ENCODE data around the gene VTCN1. TPM values are rescaled to one million over a fixed set of nuclear protein-coding genes. Genes with fewer than 3 reads are reported as not detected.

The VTCN1 gene
- total RNA-seq, 1 experiment from 2014 or later: not detected

DNA sequence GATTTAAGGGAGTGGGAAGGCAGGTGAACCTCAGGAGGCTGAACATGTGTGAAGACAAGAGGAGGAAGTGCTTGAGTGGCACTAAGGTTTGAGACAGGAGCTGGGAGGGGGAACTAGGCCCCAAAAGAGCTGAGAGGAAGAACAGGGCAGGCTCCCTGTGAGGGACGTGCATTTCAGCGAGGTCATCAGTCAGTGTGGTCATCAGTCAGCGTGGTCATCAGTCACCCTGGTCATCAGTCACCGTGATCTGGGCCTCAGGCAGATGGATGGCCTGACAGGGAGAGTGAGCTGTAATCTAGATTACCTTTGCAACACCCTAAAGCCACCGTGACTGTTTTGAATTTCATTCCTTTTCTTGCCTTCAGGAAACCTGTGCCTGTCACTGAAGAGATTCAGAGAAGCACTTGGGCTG, 29.1 kb downstream of the VTCN1 start:
- no peak for DNase-seq
- Histone ChIP-seq H3K9me2 (replicated peaks; ENCODE audit: insufficient read depth, low read length) (no peaks in the 10 kb centered on the region), H3K79me2 (ENCODE audit: low read length) (no peaks in the 10 kb centered on the region), H3K36me3 (ENCODE audit: insufficient read depth, low read length) (no peaks in the 10 kb centered on the region), H3K27ac (ENCODE audit: low read length) (no peak overlapping the region), H3K9ac (ENCODE audit: low read length) (no peak overlapping the region), H4K20me1 (ENCODE audit: insufficient read depth, low read depth, low read length) (no peaks in the 10 kb centered on the region), H3K4me2 (ENCODE audit: low read depth, low read length, poor library complexity, severe bottlenecking) (no peak overlapping the region), H3K9me3 (ENCODE audit: low read length) (no peaks in the 10 kb centered on the region), H3K27me3 (ENCODE audit: low read length) (no peaks in the 10 kb centered on the region), H2AFZ (ENCODE audit: low read length) (no peak overlapping the region), H3K4me3 (ENCODE audit: low read length) (no peak overlapping the region), H3K4me1 (ENCODE audit: low read length) (no peaks in the 10 kb centered on the region)

DNA sequence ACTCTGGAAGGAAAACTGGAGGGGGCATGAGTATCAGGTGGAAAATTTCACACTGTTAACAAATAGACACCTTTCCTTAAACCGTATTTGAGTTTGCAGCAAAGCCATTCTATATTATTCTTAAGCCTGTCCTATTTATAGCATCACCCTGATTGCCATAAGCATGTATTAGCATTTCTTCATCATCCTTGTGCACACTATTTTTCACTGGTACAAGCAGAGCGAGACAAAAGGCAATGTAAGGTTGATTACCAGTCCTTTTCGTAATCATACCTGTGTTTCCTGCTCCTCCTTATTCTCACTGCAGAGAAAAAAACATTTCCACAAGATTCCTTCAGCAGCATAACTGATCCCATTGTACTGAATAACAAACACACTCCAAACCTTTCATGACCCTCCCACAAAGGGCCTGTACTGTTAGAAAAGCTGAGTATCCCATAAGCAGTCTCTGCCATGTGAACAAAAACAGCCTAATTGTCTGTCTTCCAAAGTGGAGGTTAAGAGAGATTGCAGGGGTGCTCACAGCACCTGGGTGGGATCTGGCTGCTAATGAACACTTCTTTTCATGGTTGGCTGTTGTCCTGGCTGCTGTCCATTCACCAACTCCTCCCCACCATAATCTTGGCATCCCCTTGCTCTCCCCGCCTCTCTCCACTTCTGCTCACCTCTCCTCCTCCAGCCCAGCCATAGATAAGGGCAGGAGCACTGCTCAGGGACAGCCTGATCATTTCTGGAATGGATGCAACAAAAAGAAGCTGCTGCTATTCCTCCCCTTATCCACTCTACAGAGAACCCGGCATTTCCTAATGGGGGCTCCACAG, 30.4 kb downstream of the VTCN1 start:
- Histone ChIP-seq H2AFZ (ENCODE audit: low read length) (no peak overlapping the region), H3K9me2 (replicated peaks; ENCODE audit: insufficient read depth, low read length) (no peaks in the 10 kb centered on the region), H3K9me3 (ENCODE audit: low read length) (no peaks in the 10 kb centered on the region), H3K4me2 (ENCODE audit: low read depth, low read length, poor library complexity, severe bottlenecking) (no peak overlapping the region), H3K4me1 (ENCODE audit: low read length) (no peaks in the 10 kb centered on the region), H3K27me3 (ENCODE audit: low read length) (no peaks in the 10 kb centered on the region), H3K27ac (ENCODE audit: low read length) (no peak overlapping the region), H4K20me1 (ENCODE audit: insufficient read depth, low read depth, low read length) (no peaks in the 10 kb centered on the region), H3K36me3 (ENCODE audit: insufficient read depth, low read length) (no peaks in the 10 kb centered on the region), H3K4me3 (ENCODE audit: low read length) (no peak overlapping the region), H3K9ac (ENCODE audit: low read length) (no peak overlapping the region), H3K79me2 (ENCODE audit: low read length) (no peaks in the 10 kb centered on the region)
- no peak for DNase-seq

DNA sequence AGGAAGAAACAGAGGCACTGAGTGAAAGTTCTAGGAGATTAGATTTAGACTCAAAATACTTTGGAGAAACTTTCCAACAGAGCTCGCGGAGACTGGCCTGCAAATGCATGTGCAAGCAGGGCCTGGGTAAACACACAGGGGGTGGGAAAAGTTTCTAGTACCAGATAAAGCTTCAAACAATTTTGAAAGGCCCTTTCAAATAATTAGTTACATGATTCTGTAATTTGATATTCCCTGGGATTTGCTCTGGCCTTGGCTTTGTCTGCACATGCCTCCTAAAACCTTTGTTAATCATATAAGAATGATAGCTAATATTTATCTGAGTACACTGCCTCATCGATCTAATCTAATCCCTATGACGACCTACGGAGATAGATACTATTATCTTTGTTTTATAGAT, 31.3 kb downstream of the VTCN1 start:
- no peaks in the 10 kb centered on the region for H3K9me2 ChIP-seq (replicated peaks; ENCODE audit: insufficient read depth, low read length)
- H2AFZ ChIP-seq (ENCODE audit: low read length): no peak overlapping the region

DNA sequence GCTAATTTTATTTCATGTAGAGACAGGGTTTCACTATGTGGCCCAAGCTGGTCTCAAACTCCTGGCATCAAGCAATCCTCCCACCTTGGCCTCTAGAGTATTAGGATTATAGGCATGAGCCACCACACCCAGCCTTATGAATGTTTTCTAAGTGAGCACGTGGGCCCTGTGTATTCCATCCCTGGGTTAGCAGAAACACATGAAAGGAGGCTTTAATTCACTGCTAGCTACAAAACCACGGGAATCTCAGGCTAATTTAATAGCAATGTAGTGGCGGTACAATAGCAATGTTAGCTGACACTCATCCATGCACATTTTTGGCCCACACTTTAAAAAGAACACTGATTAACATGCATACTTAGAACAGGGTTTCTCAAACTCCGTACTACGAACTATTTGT, 32.0 kb downstream of the VTCN1 start:
- H2AFZ ChIP-seq (ENCODE audit: low read length): no peak overlapping the region
- no peaks in the 10 kb centered on the region for H3K36me3 ChIP-seq (ENCODE audit: insufficient read depth, low read length)
- H3K4me2 ChIP-seq (ENCODE audit: low read depth, low read length, poor library complexity, severe bottlenecking): no peak overlapping the region
- no peaks in the 10 kb centered on the region for H3K9me2 ChIP-seq (replicated peaks; ENCODE audit: insufficient read depth, low read length)
- H3K27ac ChIP-seq (ENCODE audit: low read length): no peak overlapping the region
- H3K4me3 ChIP-seq (ENCODE audit: low read length): no peak overlapping the region
- DNase-seq: no peak
- no peaks in the 10 kb centered on the region for H4K20me1 ChIP-seq (ENCODE audit: insufficient read depth, low read depth, low read length)
- H3K79me2 ChIP-seq (ENCODE audit: low read length): no peaks in the 10 kb centered on the region
- no peaks in the 10 kb centered on the region for H3K9me3 ChIP-seq (ENCODE audit: low read length)
- H3K9ac ChIP-seq (ENCODE audit: low read length): no peak overlapping the region
- no peaks in the 10 kb centered on the region for H3K4me1 ChIP-seq (ENCODE audit: low read length)
- H3K27me3 ChIP-seq (ENCODE audit: low read length): no peaks in the 10 kb centered on the region

More for the DNA sequence above, 31.3 kb downstream of the VTCN1 start:
- no peaks in the 10 kb centered on the region for H3K79me2 ChIP-seq (ENCODE audit: low read length)
- H3K27me3 ChIP-seq (ENCODE audit: low read length): no peaks in the 10 kb centered on the region
- no peaks in the 10 kb centered on the region for H3K9me3 ChIP-seq (ENCODE audit: low read length)
- no peaks in the 10 kb centered on the region for H4K20me1 ChIP-seq (ENCODE audit: insufficient read depth, low read depth, low read length)
- DNase-seq: no peak
- no peak overlapping the region for H3K4me3 ChIP-seq (ENCODE audit: low read length)
- H3K4me2 ChIP-seq (ENCODE audit: low read depth, low read length, poor library complexity, severe bottlenecking): no peak overlapping the region
- H3K4me1 ChIP-seq (ENCODE audit: low read length): no peaks in the 10 kb centered on the region
- no peak overlapping the region for H3K27ac ChIP-seq (ENCODE audit: low read length)
- H3K9ac ChIP-seq (ENCODE audit: low read length): no peak overlapping the region
- H3K36me3 ChIP-seq (ENCODE audit: insufficient read depth, low read length): no peaks in the 10 kb centered on the region

DNA sequence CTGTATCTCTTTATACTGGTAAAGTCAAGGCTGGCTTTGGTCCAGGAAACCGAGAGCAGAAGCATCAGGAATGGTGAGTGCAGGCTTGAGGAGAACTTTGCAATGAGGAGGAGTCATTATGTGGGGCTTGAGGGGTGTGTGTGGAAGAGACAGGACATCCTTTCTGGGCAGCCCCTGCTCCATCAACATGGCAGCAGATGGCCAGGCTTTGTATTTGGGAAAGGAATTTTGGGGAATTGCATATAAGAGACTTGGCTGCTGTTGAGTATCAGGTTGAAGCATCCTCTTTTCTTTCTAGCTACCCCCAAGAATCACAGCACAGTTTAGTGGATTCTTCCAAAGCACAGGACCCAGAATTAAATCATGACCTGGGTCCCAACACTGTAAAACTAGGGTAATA, 33.4 kb downstream of the VTCN1 start:
- DNase-seq: no peak
- Histone ChIP-seq H3K4me2 (ENCODE audit: low read depth, low read length, poor library complexity, severe bottlenecking) (no peak overlapping the region), H4K20me1 (ENCODE audit: insufficient read depth, low read depth, low read length) (no peaks in the 10 kb centered on the region), H3K4me1 (ENCODE audit: low read length) (no peaks in the 10 kb centered on the region), H3K27ac (ENCODE audit: low read length) (no peak overlapping the region), H3K9me3 (ENCODE audit: low read length) (no peaks in the 10 kb centered on the region), H2AFZ (ENCODE audit: low read length) (no peak overlapping the region), H3K27me3 (ENCODE audit: low read length) (no peaks in the 10 kb centered on the region), H3K4me3 (ENCODE audit: low read length) (no peak overlapping the region), H3K79me2 (ENCODE audit: low read length) (no peaks in the 10 kb centered on the region), H3K36me3 (ENCODE audit: insufficient read depth, low read length) (no peaks in the 10 kb centered on the region), H3K9ac (ENCODE audit: low read length) (no peak overlapping the region), H3K9me2 (replicated peaks; ENCODE audit: insufficient read depth, low read length) (no peaks in the 10 kb centered on the region)

DNA sequence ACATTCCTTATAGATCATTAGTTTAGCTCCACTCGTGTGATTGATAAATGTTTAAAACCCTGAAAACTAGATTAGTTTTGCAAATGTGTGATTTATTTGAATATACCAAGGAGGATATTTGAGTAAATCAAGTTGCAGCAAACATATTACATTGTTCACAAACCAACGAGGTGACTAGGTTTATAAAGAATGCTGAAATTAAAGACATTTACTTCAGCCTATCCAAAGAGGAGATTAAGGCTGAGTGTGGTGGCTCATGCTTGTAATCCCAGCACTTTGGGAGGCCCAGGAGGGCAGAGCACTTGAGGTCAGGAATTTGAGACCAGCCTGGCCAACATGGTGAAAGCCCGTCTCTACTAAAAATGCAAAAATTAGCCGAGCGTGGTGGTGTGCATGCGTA, 34.1 kb downstream of the VTCN1 start:
- DNase-seq: no peak
- Histone ChIP-seq H3K4me3 (ENCODE audit: low read length) (no peak overlapping the region), H3K36me3 (ENCODE audit: insufficient read depth, low read length) (no peaks in the 10 kb centered on the region), H3K9ac (ENCODE audit: low read length) (no peak overlapping the region), H3K27ac (ENCODE audit: low read length) (no peak overlapping the region), H3K4me2 (ENCODE audit: low read depth, low read length, poor library complexity, severe bottlenecking) (no peak overlapping the region), H4K20me1 (ENCODE audit: insufficient read depth, low read depth, low read length) (no peaks in the 10 kb centered on the region), H3K27me3 (ENCODE audit: low read length) (no peaks in the 10 kb centered on the region), H3K4me1 (ENCODE audit: low read length) (no peaks in the 10 kb centered on the region), H3K9me2 (replicated peaks; ENCODE audit: insufficient read depth, low read length) (no peaks in the 10 kb centered on the region), H3K79me2 (ENCODE audit: low read length) (no peaks in the 10 kb centered on the region), H3K9me3 (ENCODE audit: low read length) (no peaks in the 10 kb centered on the region), H2AFZ (ENCODE audit: low read length) (no peak overlapping the region)

DNA sequence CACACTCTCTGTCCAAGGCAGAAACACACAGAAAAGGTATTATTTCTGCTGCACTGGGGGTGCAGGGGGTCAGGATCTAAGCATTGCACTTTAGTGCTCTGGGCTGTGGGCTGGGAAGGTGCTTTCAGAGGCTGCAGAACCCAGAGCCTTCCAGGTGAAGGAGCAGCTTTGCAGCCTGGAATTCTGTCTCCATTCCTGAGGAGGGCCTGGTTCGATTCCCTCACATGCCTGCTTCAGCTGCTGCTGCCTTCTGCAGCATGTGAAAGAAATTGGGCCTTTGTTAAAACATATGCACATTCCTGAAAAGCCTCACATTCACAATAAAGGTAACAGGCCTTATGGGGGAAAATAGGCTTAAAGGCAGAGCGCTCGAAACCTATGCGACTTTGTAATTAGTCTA, 35.9 kb downstream of the VTCN1 start:
- no peak overlapping the region for H3K9ac ChIP-seq (ENCODE audit: low read length)
- DNase-seq: no peak
- H3K27me3 ChIP-seq (ENCODE audit: low read length): no peaks in the 10 kb centered on the region
- no peaks in the 10 kb centered on the region for H3K79me2 ChIP-seq (ENCODE audit: low read length)
- no peak overlapping the region for H3K4me3 ChIP-seq (ENCODE audit: low read length)
- no peaks in the 10 kb centered on the region for H3K9me3 ChIP-seq (ENCODE audit: low read length)
- no peak overlapping the region for H3K27ac ChIP-seq (ENCODE audit: low read length)
- no peaks in the 10 kb centered on the region for H3K36me3 ChIP-seq (ENCODE audit: insufficient read depth, low read length)
- H3K4me1 ChIP-seq (ENCODE audit: low read length): no peaks in the 10 kb centered on the region
- H3K4me2 ChIP-seq (ENCODE audit: low read depth, low read length, poor library complexity, severe bottlenecking): no peak overlapping the region
- no peak overlapping the region for H2AFZ ChIP-seq (ENCODE audit: low read length)
- H3K9me2 ChIP-seq (replicated peaks; ENCODE audit: insufficient read depth, low read length): no peaks in the 10 kb centered on the region
- no peaks in the 10 kb centered on the region for H4K20me1 ChIP-seq (ENCODE audit: insufficient read depth, low read depth, low read length)

DNA sequence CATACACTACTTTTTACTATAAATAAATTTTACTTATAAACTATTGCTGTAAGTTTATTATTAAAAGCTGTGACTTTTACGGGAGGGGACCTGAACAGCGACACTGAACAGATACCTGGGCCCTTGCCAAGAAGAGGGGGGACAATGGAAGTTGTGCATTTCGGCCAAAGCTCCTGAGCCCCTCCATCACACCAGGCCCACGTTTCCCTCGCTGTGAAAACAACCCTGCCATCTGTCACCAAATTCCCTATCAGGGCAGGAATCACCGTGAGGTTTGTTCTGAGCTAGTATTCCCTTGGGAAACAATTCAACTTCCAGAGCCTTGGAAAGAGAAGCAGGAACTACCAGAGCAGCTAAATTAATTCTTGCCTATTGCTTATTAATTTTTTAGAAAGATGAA, 37.0 kb downstream of the VTCN1 start:
- H3K9me3 ChIP-seq (ENCODE audit: low read length): no peaks in the 10 kb centered on the region
- no peak overlapping the region for H3K4me2 ChIP-seq (ENCODE audit: low read depth, low read length, poor library complexity, severe bottlenecking)
- no peaks in the 10 kb centered on the region for H3K27me3 ChIP-seq (ENCODE audit: low read length)
- no peaks in the 10 kb centered on the region for H4K20me1 ChIP-seq (ENCODE audit: insufficient read depth, low read depth, low read length)
- H3K79me2 ChIP-seq (ENCODE audit: low read length): no peaks in the 10 kb centered on the region
- no peaks in the 10 kb centered on the region for H3K36me3 ChIP-seq (ENCODE audit: insufficient read depth, low read length)
- H3K9ac ChIP-seq (ENCODE audit: low read length): no peak overlapping the region
- H2AFZ ChIP-seq (ENCODE audit: low read length): no peak overlapping the region
- H3K27ac ChIP-seq (ENCODE audit: low read length): no peak overlapping the region
- H3K9me2 ChIP-seq (replicated peaks; ENCODE audit: insufficient read depth, low read length): no peaks in the 10 kb centered on the region
- H3K4me3 ChIP-seq (ENCODE audit: low read length): no peak overlapping the region
- DNase-seq: no peak
- H3K4me1 ChIP-seq (ENCODE audit: low read length): no peaks in the 10 kb centered on the region
